HG03097 (cell line): ENCODE data around the gene YBX2.

ENCODE experiments used
- ATAC-seq: cut with Tn5 transposase; IDR thresholded peaks from one replicate; pipeline ENCODE4 v1.9.1; 2021; ENCODE audit not compliant: unreplicated experiment, low FRiP score

YBX2 gene

GRCh38 chr17:7280519-7281073 is 13.8 kb downstream of the YBX2 start:
- ATAC-seq: peak; percentile 51

GRCh38 chr17:7279448-7279847 is 15.0 kb downstream of the YBX2 start:
- no peak for ATAC-seq

GRCh38 chr17:7266784-7267183 is 27.7 kb downstream of the YBX2 start:
- no peak for ATAC-seq

GRCh38 chr17:7263801-7264078 is 30.7 kb downstream of the YBX2 start:
- no peak for ATAC-seq

- ATAC-seq: no peak
Measured at GRCh38 chr17:7262935-7263800, 31.3 kb downstream of the YBX2 start.

GRCh38 chr17:7262192-7262934 is 32.1 kb downstream of the YBX2 start, which contains the start of gene CLDN7:
CLDN7 (minus strand) TSS chr17:7262478; CDS start chr17:7262043, 435 bp downstream.
- no peak for ATAC-seq

GRCh38 chr17:7261379-7262191 is 32.9 kb downstream of the YBX2 start:
- ATAC-seq: no peak

- ATAC-seq: no peak
Measured at GRCh38 chr17:7260651-7261378, 33.6 kb downstream of the YBX2 start.

- ATAC-seq: no peak
Measured at GRCh38 chr17:7260151-7260550, 34.3 kb downstream of the YBX2 start.

- ATAC-seq: no peak
Measured at GRCh38 chr17:7259555-7259889, 34.9 kb downstream of the YBX2 start.

- ATAC-seq: no peak
Measured at GRCh38 chr17:7258731-7259554, 35.5 kb downstream of the YBX2 start.

GRCh38 chr17:7256766-7257456 is 37.5 kb downstream of the YBX2 start:
- ATAC-seq: no peak

GRCh38 chr17:7254511-7254910 is 39.9 kb downstream of the YBX2 start:
- no peak for ATAC-seq

- ATAC-seq: no peak
Measured at GRCh38 chr17:7253082-7253481, 41.4 kb downstream of the YBX2 start.

- ATAC-seq: peak; percentile 47
Measured at GRCh38 chr17:7252176-7253043, 42.0 kb downstream of the YBX2 start, which contains the start of gene ELP5. ELP5 (plus strand) TSS chr17:7252215; CDS start chr17:7252551, 336 bp downstream.

GRCh38 chr17:7251661-7252175 is 42.7 kb downstream of the YBX2 start, which contains the start of gene CTDNEP1:
CTDNEP1 (minus strand) TSS chr17:7251734; CDS start chr17:7251296, 438 bp downstream.
- peak; percentile 84 for ATAC-seq
